ENCODE measurements around the gene ADPRHL1. TPM values are rescaled to one million over a fixed set of nuclear protein-coding genes. Genes with fewer than 3 reads are reported as not detected.

Gene ADPRHL1
- total RNA-seq, 1 donor from 2014 or later, result 0.22 TPM

DNA sequence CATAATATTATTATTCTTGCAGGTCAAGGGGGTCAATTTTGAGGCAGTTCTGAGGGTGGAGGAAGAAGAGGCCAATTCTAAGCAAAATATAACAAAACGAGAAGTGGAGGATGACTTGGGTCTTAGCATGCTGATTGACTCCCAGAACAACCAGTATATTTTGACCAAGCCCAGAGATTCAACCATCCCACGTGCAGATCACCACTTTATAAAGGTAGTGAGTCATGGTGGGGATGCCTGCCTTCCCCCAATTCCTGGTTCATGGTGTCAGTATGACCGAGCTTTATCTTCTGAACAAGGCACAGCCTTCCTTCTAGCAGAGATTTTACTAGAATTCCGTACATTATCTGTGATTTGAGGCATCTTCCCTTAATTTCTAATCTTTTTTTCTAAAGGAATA lies 46.6 kb upstream of the ADPRHL1 start:
- H3K4me1 ChIP-seq, result peaks cover 14% of the 10 kb centered on the region
- H3K4me3 Mint-ChIP-seq, result no peak overlapping the region

GRCh38 chr13:113498905-113499304 lies 45.6 kb upstream of the ADPRHL1 start:
- peaks cover 17% of the 10 kb centered on the region for H3K36me3 Mint-ChIP-seq

More for the DNA sequence above, 46.6 kb upstream of the ADPRHL1 start:
- peaks cover 23% of the 10 kb centered on the region for H4K20me1 ChIP-seq (ENCODE audit: low read depth)
- no peak overlapping the region for H3K27ac ChIP-seq
- no peak overlapping the region for H3K4me3 ChIP-seq
- Mint-ChIP-seq H3K36me3 (peaks cover 18% of the 10 kb centered on the region), H3K4me1 (peaks cover 16% of the 10 kb centered on the region), H3K9me3 (no peaks in the 10 kb centered on the region), H3K27me3 (ENCODE audit: insufficient read depth, low read depth) (no peaks in the 10 kb centered on the region), H3K27ac (no peak overlapping the region)
- TF ChIP-seq, protein P1, sequence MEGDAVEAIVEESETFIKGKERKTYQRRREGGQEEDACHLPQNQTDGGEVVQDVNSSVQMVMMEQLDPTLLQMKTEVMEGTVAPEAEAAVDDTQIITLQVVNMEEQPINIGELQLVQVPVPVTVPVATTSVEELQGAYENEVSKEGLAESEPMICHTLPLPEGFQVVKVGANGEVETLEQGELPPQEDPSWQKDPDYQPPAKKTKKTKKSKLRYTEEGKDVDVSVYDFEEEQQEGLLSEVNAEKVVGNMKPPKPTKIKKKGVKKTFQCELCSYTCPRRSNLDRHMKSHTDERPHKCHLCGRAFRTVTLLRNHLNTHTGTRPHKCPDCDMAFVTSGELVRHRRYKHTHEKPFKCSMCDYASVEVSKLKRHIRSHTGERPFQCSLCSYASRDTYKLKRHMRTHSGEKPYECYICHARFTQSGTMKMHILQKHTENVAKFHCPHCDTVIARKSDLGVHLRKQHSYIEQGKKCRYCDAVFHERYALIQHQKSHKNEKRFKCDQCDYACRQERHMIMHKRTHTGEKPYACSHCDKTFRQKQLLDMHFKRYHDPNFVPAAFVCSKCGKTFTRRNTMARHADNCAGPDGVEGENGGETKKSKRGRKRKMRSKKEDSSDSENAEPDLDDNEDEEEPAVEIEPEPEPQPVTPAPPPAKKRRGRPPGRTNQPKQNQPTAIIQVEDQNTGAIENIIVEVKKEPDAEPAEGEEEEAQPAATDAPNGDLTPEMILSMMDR (IDR thresholded peaks at IDR 0.05), result no peak
- TF ChIP-seq EZH2phosphoT487 (IDR thresholded peaks at IDR 0.05) (no peak), EZH2 (IDR thresholded peaks at IDR 0.05) (no peak)
- H3K9ac ChIP-seq, result no peak overlapping the region
- H3K79me2 ChIP-seq (ENCODE audit: low read depth), result peaks cover 20% of the 10 kb centered on the region
- peaks cover 11% of the 10 kb centered on the region for H3F3A ChIP-seq (ENCODE audit: low read depth)
- no peak overlapping the region for H3K4me2 ChIP-seq
- H3K36me3 ChIP-seq, result peaks cover 8% of the 10 kb centered on the region
- no peak overlapping the region for H2AFZ ChIP-seq (replicated peaks)
- H3K9me3 ChIP-seq (ENCODE audit: low read depth), result no peaks in the 10 kb centered on the region
- H3K27me3 ChIP-seq, result no peaks in the 10 kb centered on the region
- no peak for DNase-seq (ENCODE audit: low spot score)

GRCh38 chr13:113497217-113497616 lies 43.9 kb upstream of the ADPRHL1 start:
- H3K4me3 ChIP-seq, result no peak overlapping the region
- no peak overlapping the region for H3K4me2 ChIP-seq
- no peak overlapping the region for H3K27ac ChIP-seq
- no peaks in the 10 kb centered on the region for H3K27me3 ChIP-seq
- H4K20me1 ChIP-seq (ENCODE audit: low read depth), result peaks cover 43% of the 10 kb centered on the region
- TF ChIP-seq EZH2phosphoT487 (IDR thresholded peaks at IDR 0.05) (no peak), EZH2 (IDR thresholded peaks at IDR 0.05) (no peak)
- TF ChIP-seq, protein P1 (IDR thresholded peaks at IDR 0.05), result no peak
- no peaks in the 10 kb centered on the region for H3K9me3 ChIP-seq (ENCODE audit: low read depth)
- H2AFZ ChIP-seq (replicated peaks), result no peak overlapping the region
- Mint-ChIP-seq H3K4me3 (no peak overlapping the region), H3K27me3 (ENCODE audit: insufficient read depth, low read depth) (no peaks in the 10 kb centered on the region), H3K4me1 (peaks cover 34% of the 10 kb centered on the region), H3K27ac (no peak overlapping the region), H3K9me3 (no peaks in the 10 kb centered on the region), H3K36me3 (peaks cover 17% of the 10 kb centered on the region)
- peak; percentile 37 for DNase-seq (ENCODE audit: low spot score)
- peaks cover 47% of the 10 kb centered on the region for H3K79me2 ChIP-seq (ENCODE audit: low read depth)
- H3F3A ChIP-seq (ENCODE audit: low read depth), result peaks cover 11% of the 10 kb centered on the region
- peaks cover 8% of the 10 kb centered on the region for H3K36me3 ChIP-seq
- H3K4me1 ChIP-seq, result peaks cover 21% of the 10 kb centered on the region
- no peak overlapping the region for H3K9ac ChIP-seq

More at GRCh38 chr13:113498905-113499304, 45.6 kb upstream of the ADPRHL1 start:
- no peak for DNase-seq (ENCODE audit: low spot score)
- Histone ChIP-seq H4K20me1 (ENCODE audit: low read depth) (peaks cover 32% of the 10 kb centered on the region), H3F3A (ENCODE audit: low read depth) (peaks cover 11% of the 10 kb centered on the region), H3K36me3 (peaks cover 8% of the 10 kb centered on the region), H3K4me3 (no peak overlapping the region), H3K4me1 (peaks cover 15% of the 10 kb centered on the region), H3K4me2 (no peak overlapping the region), H3K9ac (no peak overlapping the region), H2AFZ (replicated peaks) (no peak overlapping the region), H3K9me3 (ENCODE audit: low read depth) (no peaks in the 10 kb centered on the region), H3K27ac (no peak overlapping the region), H3K27me3 (no peaks in the 10 kb centered on the region), H3K79me2 (ENCODE audit: low read depth) (peaks cover 30% of the 10 kb centered on the region)
- no peak overlapping the region for H3K4me3 Mint-ChIP-seq
- H3K4me1 Mint-ChIP-seq, result peaks cover 24% of the 10 kb centered on the region
- H3K27me3 Mint-ChIP-seq (ENCODE audit: insufficient read depth, low read depth), result no peaks in the 10 kb centered on the region
- H3K9me3 Mint-ChIP-seq, result no peaks in the 10 kb centered on the region
- no peak overlapping the region for H3K27ac Mint-ChIP-seq
- TF ChIP-seq EZH2 (IDR thresholded peaks at IDR 0.05) (no peak), EZH2phosphoT487 (IDR thresholded peaks at IDR 0.05) (no peak)
- TF ChIP-seq, protein P1 (IDR thresholded peaks at IDR 0.05), result no peak
